HepG2 (cell line): ENCODE measurements around the gene PGS1. TPM values are rescaled to one million over a fixed set of nuclear protein-coding genes. Genes with fewer than 3 reads are reported as not detected.

Source experiments
- GABPA ChIP-seq, 2 experiments: IDR thresholded peaks; 2 replicates each; pipeline ENCODE4 v1.6.1; 2011 to 2016; ENCODE audit warnings: low read depth in 2 of 2, low read length in 1 of 2, missing biosample characterization in 1 of 2, missing genetic modification characterization in 1 of 2
- HDAC2 ChIP-seq: sonication (generic); formaldehyde crosslinking; IDR thresholded peaks from 2 replicates; pipeline ENCODE4 v1.4.0; 2020; ENCODE audit warnings: missing genetic modification reagents
- NCOA2 ChIP-seq: sonication (generic); formaldehyde crosslinking; IDR thresholded peaks from 2 replicates; pipeline ENCODE4 v1.8.0; 2022; ENCODE audit warnings: inconsistent platforms
- PAXIP1 ChIP-seq: sonication (generic); formaldehyde crosslinking; conservative IDR thresholded peaks from 2 replicates; pipeline ENCODE4 v1.4.0; 2020; ENCODE audit warnings: mild to moderate bottlenecking, missing genetic modification reagents, moderate library complexity
- SP4 ChIP-seq: sonication (generic); formaldehyde crosslinking; IDR thresholded peaks from 2 replicates; pipeline ENCODE4 v1.8.1; 2023; ENCODE audit warnings: mild to moderate bottlenecking, missing genetic modification reagents
- STAT6 ChIP-seq: sonication (generic); formaldehyde crosslinking; IDR thresholded peaks from 2 replicates; pipeline ENCODE4 v1.4.0; 2020; ENCODE audit warnings: missing genetic modification reagents, mild to moderate bottlenecking, borderline replicate concordance
- TFAP4 ChIP-seq: sonication (generic); IDR thresholded peaks from 2 replicates; pipeline ENCODE4 v1.6.1; 2016; ENCODE audit warnings: low read depth, borderline replicate concordance
- ZBTB40 ChIP-seq, 2 experiments: fragments of 450-650 bp in 1 of 2; sonication (generic) in 1 of 2; formaldehyde crosslinking in 1 of 2; IDR thresholded peaks; 2 replicates each; pipeline versions ENCODE4 v1.6.1 to v1.8.0; 2016 to 2022; ENCODE audit warnings: antibody characterized with exemption in 1 of 2, mild to moderate bottlenecking in 1 of 2, missing genetic modification reagents in 1 of 2
- ZNF652 ChIP-seq: IDR thresholded peaks from 2 replicates; pipeline ENCODE4 v1.6.1; 2016; ENCODE audit warnings: low read depth, borderline replicate concordance
- ZNF746 ChIP-seq: sonication (generic); formaldehyde crosslinking; IDR thresholded peaks from 2 replicates; pipeline ENCODE4 v1.8.0; 2022; ENCODE audit warnings: mild to moderate bottlenecking, missing genetic modification reagents
- polyA plus RNA-seq, 8 experiments: library from polyadenylated mRNA; depleted of rRNA in 3 of 8; stranded (reverse) in 7 of 8; unstranded in 1 of 8; fragments of >200 nt; fragmentation: Illumina TruSeq in 4 of 8; extraction: Trizol in 4 of 8; gene quantifications; 2 replicates each; pipeline versions ENCODE4 v1.2.1 to v1.2.3, GENCODE V29; 2011 to 2016; ENCODE audit warnings: low read depth in 4 of 8, missing spikeins in 1 of 8, mixed read lengths in 1 of 8; ENCODE audit not compliant: insufficient read depth in 1 of 8
- total RNA-seq, 5 experiments: library from RNA; depleted of rRNA; stranded (reverse); fragments of >200 nt; fragmentation: Illumina TruSeq; extraction: Trizol; gene quantifications; 2 replicates each; pipeline ENCODE4 v1.2.3, GENCODE V29; 2016; ENCODE audit warnings: low read depth in 1 of 5

PGS1 gene
- total and polyA plus RNA-seq, 2 of the 13 experiments (the other 11 are each of a cell fraction or from before 2014, with no cell fraction given): 25.9 to 31.5 TPM

GRCh38 chr17:78365561-78366108 is 12.8 kb upstream of the PGS1 start (continued):
- TF ChIP-seq STAT6: no peak
- TF ChIP-seq SP4 (CRISPR knock-in tag): no peak; the same call in 1 of the 2 replicates
- TF ChIP-seq TFAP4: peak; percentile 21; the same call in 1 of the 2 replicates
- peak; percentile 50 for TF ChIP-seq HDAC2
- no peak for TF ChIP-seq GABPA (IDR thresholded peaks at IDR 0.05; ENCODE audit: low read depth, low read length)
- no peak for TF ChIP-seq GABPA (CRISPR knock-in tag; IDR thresholded peaks at IDR 0.05; ENCODE audit: low read depth)
- TF ChIP-seq ZNF652 (CRISPR knock-in tag): no peak
- peak; percentile 54 for TF ChIP-seq PAXIP1 (CRISPR knock-in tag)
- TF ChIP-seq ZBTB40 (IDR thresholded peaks at IDR 0.05): no peak
- TF ChIP-seq ZBTB40 (CRISPR knock-in tag; IDR thresholded peaks at IDR 0.05): peak; percentile 84
- TF ChIP-seq ZNF746 (CRISPR knock-in tag): peak; percentile 52; the same call in 1 of the 2 replicates
- TF ChIP-seq NCOA2 (CRISPR knock-in tag): peak; percentile 22; the same call in 1 of the 2 replicates
